Neuron (in vitro differentiated cells): ENCODE data around the gene IL22.

Experiments
- H2AFZ ChIP-seq: one replicate; pipeline ENCODE4 v1.6.1; 2013; ENCODE audit warnings: low read depth, mild to moderate bottlenecking, inconsistent platforms, low read length, moderate library complexity
- H3K27me3 ChIP-seq: one replicate; pipeline ENCODE4 v1.6.1; 2013; ENCODE audit warnings: low read length; ENCODE audit not compliant: insufficient read depth
- H3K36me3 ChIP-seq: one replicate; pipeline ENCODE4 v1.6.1; 2013; ENCODE audit warnings: low read length; ENCODE audit not compliant: insufficient read depth
- H3K4me1 ChIP-seq: one replicate; pipeline ENCODE4 v1.6.1; 2013; ENCODE audit warnings: low read length; ENCODE audit not compliant: insufficient read depth
- H3K4me3 ChIP-seq: 2 replicates; pipeline ENCODE4 v1.5.1; 2013; ENCODE audit warnings: mild to moderate bottlenecking, low read length, moderate library complexity
- H3K9me3 ChIP-seq: one replicate; pipeline ENCODE4 v1.6.1; 2013; ENCODE audit warnings: low read length

IL22 gene

DNA sequence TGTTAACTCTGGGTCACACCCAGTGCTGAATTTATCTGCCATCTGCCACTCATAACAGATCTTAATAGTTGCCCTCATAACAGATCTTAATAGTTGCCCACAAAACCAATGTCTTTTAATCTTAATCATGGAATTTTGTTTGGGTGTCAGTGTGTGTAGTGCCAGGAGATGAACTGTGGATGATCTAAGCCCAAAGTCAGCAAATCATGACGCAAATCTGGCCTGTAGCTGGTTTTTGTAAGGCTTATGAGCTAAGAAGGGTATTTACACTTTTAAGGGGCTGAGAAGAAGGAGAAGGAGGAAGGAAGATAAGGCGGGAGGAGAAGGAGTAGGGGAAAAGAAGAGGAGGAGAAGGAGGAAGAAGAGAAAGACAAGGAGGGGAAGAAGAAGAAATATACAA is 17.8 kb downstream of the IL22 start:
- no peak overlapping the region for H2AFZ ChIP-seq
- H3K36me3 ChIP-seq = no peaks in the 10 kb centered on the region
- H3K9me3 ChIP-seq = no peaks in the 10 kb centered on the region
- peaks cover 3% of the 10 kb centered on the region for H3K27me3 ChIP-seq
- H3K4me1 ChIP-seq = peaks cover 11% of the 10 kb centered on the region
- H3K4me3 ChIP-seq = no peak overlapping the region

DNA sequence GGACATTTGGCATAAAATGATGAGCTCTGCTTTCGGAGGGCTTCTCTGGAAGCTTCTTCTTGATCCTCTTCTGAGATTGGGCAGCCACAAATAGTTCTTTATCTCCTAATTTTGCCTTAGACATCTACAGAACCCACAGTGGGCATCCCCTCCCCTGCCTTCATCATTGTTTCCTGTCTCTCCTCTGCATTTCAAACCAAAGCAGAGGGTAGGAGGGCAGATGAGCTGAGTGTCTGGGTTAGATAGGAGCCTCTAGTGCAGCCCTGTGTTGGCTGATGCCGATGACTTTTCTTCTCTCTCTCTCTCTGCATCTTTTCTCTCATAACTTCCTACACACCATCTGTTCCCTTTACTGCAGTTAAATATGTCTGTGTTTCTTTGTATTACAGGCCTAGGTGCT is 19.3 kb downstream of the IL22 start:
- Histone ChIP-seq H2AFZ (no peak overlapping the region), H3K9me3 (no peaks in the 10 kb centered on the region), H3K27me3 (peaks cover 5% of the 10 kb centered on the region), H3K36me3 (no peaks in the 10 kb centered on the region), H3K4me1 (peaks cover 6% of the 10 kb centered on the region), H3K4me3 (no peak overlapping the region)

DNA sequence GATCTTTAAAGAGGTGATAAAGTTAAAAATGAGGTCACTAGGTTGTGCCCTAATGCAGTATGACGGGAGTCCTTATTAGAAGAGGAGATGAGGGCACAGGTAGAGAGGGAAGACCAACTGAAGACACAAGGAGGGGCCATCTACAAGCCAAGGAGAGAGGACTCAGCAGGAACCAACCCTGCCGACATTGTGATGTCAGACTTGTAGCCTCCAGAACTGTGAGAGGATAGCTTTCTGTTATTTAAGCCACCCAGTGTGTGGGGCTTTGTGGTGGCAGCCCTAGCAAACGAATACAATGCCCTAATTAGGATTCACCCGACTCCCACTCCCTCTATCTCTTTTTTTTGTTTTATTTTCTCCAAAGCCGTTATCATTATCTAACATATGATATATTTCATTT is 19.9 kb downstream of the IL22 start:
- Histone ChIP-seq H3K9me3 (no peaks in the 10 kb centered on the region), H3K4me1 (peaks cover 6% of the 10 kb centered on the region), H3K36me3 (no peaks in the 10 kb centered on the region), H3K27me3 (peaks cover 5% of the 10 kb centered on the region), H3K4me3 (no peak overlapping the region), H2AFZ (no peak overlapping the region)

DNA sequence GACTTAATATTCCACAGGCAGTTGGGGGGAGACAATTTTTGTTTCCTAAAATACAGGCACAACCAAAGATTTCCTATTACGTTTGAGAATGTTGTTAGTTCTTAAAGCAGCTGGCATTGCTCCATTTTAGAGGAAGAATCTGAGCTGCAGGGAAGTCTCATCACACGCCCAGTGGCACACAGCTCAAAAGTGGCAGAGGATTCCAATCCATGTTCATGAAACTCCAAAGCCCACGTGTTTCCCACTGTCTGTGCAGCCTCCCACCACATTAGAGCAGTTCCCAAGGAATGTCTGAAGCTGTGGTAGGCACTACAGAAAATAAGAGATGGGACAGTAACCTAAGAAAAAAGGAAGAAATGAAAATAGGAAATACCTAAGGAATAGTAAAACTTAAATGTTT is 21.7 kb downstream of the IL22 start:
- Histone ChIP-seq H3K9me3 (no peaks in the 10 kb centered on the region), H2AFZ (no peak overlapping the region), H3K4me3 (no peak overlapping the region), H3K4me1 (no peaks in the 10 kb centered on the region), H3K36me3 (no peaks in the 10 kb centered on the region), H3K27me3 (peaks cover 5% of the 10 kb centered on the region)

DNA sequence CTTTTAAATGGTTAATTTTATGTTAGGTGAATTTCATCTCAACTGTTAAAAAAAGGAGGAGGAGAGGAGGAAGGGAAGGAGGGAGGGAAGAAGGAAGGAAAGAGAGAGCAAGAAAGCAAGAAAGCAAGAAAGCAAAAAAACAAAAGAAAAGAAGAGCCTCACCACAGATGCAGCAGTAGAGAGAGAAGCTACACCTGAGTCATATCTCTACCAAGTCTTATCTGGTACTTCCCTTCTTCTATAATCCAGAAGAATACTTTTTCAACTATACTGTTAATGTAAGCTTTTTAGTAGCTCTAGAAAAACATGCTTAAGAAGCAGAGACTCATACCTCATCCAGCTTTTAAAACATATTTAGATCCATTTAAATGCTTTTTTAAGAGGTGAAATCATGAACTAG is 22.2 kb downstream of the IL22 start:
- Histone ChIP-seq H3K9me3 (no peaks in the 10 kb centered on the region), H2AFZ (no peak overlapping the region), H3K4me3 (no peak overlapping the region), H3K4me1 (no peaks in the 10 kb centered on the region), H3K36me3 (no peaks in the 10 kb centered on the region), H3K27me3 (peaks cover 5% of the 10 kb centered on the region)

DNA sequence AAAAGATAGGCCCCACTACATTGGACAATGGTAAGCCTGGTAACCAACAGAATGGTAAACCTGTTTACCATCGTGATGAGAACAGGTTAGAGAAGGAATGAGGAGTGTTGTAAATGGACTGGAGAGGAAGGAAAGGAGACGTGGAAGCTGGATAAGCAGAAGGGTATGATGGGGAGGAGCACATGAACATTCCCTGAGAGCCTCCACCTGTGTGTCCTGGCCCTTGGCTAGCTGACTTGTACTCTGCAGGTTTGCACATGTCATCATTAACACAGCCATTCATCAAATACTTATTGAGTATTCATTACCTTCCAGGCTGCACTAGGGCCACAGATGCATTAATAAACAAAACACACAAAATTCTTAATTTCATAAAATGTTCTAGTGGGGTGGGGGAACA is 23.4 kb downstream of the IL22 start:
- Histone ChIP-seq H2AFZ (no peak overlapping the region), H3K4me1 (no peaks in the 10 kb centered on the region), H3K36me3 (no peaks in the 10 kb centered on the region), H3K9me3 (no peaks in the 10 kb centered on the region), H3K4me3 (no peak overlapping the region), H3K27me3 (peaks cover 5% of the 10 kb centered on the region)

DNA sequence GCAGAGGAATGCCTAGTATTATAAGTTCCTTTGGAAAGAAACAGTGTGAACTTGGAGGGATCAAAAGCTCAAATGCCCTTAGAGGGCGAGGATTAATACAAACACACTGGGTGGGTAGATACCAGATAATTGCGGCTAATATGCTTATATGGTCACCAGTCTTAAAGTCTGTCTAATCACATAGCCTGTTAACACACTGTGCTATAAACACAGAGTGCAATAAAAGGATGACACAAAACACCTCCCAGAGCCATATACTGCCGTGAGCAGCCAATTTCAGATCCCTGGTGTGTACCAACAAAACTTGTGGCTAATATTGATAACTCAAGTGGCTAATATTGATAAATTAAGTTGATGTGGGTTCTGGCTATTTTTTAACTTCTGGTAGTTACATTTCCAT is 26.0 kb downstream of the IL22 start:
- H3K27me3 ChIP-seq = peaks cover 2% of the 10 kb centered on the region
- no peak overlapping the region for H3K4me3 ChIP-seq
- no peak overlapping the region for H2AFZ ChIP-seq
- H3K4me1 ChIP-seq = no peaks in the 10 kb centered on the region
- H3K36me3 ChIP-seq = no peaks in the 10 kb centered on the region
- H3K9me3 ChIP-seq = no peaks in the 10 kb centered on the region

DNA sequence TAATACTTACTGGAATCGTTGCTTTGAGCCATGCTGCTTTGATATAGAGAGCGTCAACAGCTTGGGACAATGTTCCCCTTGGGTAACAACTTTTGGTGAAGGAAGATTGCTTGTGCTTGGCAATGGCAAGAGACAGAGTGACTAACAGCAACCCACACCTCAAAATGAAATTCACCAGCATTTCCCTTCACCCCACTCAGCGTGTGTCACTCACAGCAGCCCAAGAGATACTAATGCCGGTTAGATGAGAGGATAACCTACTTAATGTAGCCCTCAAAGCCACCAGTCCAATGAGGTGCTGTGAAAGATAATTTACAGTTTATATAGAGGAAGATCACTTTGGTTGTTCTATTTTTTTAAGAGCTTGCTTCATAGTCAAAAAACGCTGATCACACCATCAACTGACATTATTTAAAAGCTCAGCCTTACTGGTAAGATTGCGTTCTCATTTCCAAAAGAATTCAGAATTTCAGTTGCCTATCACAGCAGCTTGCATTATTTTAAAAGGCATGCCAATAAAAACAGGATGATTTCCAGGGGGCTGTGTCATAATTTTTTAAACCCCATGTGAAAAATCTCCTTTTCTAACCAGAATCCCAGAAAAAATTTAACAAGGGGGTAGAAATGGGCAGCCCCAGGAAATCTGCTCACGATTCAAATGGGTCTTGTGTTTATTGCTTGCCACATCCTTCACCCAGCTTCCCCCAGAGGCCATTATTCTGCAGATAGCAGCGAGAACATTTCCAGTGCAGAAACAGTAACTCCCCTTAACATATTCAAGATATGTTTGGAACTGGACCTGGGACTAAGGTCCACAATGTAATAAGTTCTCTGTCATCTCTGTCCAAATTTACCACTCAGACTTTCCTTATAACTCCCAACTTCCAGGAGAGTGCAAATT is 27.6 kb downstream of the IL22 start, which contains the start of gene IL26:
TSS of gene IL26 (minus strand) at position 235 of the 901 bp plus-strand sequence. CDS start at position 181, 54 bp downstream.
- Histone ChIP-seq H3K9me3 (no peaks in the 10 kb centered on the region), H3K4me1 (no peaks in the 10 kb centered on the region), H3K36me3 (no peaks in the 10 kb centered on the region), H3K4me3 (no peak within 1 kb of the TSS), H3K27me3 (peaks cover 2% of the 10 kb centered on the region), H2AFZ (no peak within 1 kb of the TSS)

DNA sequence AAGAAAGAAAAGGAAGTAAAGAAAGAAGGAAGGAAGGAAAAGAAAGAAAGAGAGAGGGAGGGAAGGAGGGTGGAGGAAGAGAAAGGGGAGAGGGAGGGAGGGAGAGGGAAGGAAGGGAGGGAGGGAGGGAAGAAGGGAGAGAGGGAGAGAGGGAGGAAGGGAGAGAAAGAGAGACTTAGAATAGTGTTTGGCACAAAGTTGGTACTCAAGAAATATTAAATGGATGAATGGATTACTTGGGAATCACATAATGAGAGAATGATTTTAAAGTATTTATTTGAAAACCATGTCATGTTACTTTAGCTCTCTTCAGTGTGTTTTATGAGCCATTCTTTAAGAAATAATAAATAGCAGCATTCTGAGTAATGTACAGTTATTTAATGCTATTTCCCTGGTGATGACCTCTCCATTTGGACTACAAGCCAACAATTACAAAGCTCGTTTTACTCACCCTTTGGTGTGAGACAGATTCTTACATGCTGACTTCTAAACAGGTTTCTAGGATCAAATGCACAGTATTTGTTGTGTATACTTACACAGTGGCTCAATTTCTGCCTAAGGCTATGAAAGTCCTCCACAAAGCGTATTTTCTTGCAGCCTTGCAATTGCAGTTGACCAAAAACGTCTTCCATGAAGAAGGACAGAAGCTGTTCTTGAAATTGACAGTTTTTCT is 28.7 kb downstream of the IL22 start:
- no peaks in the 10 kb centered on the region for H3K9me3 ChIP-seq
- no peaks in the 10 kb centered on the region for H3K36me3 ChIP-seq
- H3K27me3 ChIP-seq = no peaks in the 10 kb centered on the region
- H3K4me1 ChIP-seq = no peaks in the 10 kb centered on the region
- H3K4me3 ChIP-seq = no peak overlapping the region
- no peak overlapping the region for H2AFZ ChIP-seq

DNA sequence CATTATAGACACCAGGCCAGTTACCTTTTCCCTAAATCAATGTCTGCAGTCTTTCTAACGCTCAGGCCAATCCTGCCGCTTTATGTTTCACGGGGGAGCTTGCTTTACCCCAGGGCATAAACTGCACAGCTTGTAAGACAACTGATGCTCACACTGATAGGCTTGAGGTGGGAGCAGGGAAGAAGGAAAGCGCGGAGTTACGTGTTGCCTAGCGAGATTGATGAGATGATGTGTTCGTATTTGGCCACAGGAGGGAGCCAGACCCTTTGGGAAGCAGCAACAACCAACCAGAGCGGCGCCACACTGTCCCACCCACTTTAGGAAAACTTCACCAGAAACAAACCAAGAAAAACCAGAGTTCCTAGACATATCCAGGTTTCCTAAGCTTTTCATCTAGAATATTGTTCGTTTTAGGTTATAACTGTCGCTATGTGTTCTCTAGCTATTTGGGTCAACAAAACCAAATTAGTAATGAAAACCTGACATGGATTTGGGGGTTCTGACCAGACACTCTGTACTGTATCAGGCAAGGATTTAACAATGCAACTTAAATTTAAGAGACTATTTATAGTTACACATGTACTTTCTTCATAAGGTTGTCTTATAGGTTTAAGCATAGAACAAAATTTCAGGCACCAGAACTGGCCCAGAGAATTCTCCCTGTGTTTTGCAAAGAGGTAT is 30.2 kb downstream of the IL22 start:
- Histone ChIP-seq H3K4me1 (no peaks in the 10 kb centered on the region), H2AFZ (no peak overlapping the region), H3K4me3 (no peak overlapping the region), H3K9me3 (no peaks in the 10 kb centered on the region), H3K27me3 (no peaks in the 10 kb centered on the region), H3K36me3 (no peaks in the 10 kb centered on the region)

DNA sequence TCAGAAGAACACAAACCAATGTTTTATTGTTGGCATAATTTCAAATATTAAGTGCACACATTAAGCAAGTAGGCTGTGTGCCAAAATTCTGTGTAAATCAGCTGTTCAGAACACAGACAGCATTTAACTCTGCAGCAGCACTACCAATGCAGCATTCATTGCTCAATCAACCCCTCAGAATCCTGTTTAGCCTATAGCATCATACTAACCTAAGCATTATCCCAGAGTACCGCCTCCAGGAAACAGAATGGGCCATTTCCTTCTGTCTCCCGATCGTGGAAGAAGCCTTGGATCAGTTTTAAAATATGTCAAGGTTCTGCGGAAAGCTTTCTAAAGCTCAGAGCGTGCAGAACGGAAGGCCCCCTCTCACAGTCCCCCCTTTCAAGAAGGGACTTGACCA is 31.1 kb downstream of the IL22 start:
- no peaks in the 10 kb centered on the region for H3K9me3 ChIP-seq
- no peaks in the 10 kb centered on the region for H3K36me3 ChIP-seq
- no peak overlapping the region for H3K4me3 ChIP-seq
- H3K27me3 ChIP-seq = no peaks in the 10 kb centered on the region
- H2AFZ ChIP-seq = no peak overlapping the region
- no peaks in the 10 kb centered on the region for H3K4me1 ChIP-seq

DNA sequence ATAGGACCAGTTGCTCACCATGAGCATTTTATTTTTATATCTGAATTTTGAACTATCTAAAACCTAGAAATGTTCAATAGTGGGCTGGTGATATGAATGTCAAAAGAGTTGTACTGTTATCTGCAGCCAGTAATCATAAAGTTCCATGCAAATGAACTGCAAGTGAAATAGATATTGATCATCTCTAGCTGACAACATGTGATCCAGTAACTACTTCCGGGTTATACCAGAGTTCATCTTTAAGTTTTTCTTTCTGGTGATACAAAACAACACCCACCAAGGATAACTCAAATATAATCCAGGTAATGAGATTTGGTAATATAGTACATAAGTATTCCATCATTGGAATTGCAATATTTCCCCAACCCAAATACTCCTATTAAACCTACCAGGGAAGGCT is 31.9 kb downstream of the IL22 start:
- Histone ChIP-seq H3K4me3 (no peak overlapping the region), H3K9me3 (no peaks in the 10 kb centered on the region), H3K36me3 (no peaks in the 10 kb centered on the region), H3K4me1 (no peaks in the 10 kb centered on the region), H2AFZ (no peak overlapping the region), H3K27me3 (no peaks in the 10 kb centered on the region)

DNA sequence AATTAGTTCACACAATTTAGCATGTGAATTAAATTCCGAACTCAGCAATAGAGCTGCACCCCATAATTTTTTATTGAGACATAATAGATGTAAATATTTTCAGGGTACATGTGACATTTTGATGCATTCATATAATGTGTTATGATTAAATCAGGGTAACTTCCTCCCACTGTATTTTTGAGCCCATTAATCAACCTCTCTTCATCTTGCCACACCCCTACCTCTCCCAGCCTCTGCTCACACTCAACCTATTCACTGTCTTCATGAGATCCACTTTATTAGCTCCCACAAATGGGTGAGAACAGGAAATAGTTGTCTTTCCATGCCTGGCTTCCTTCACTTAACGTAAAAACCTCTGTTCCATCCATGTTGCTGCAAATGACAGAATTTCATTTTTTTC is 42.5 kb downstream of the IL22 start:
- H3K36me3 ChIP-seq = no peaks in the 10 kb centered on the region
- H3K9me3 ChIP-seq = no peaks in the 10 kb centered on the region
- no peaks in the 10 kb centered on the region for H3K4me1 ChIP-seq
- no peak overlapping the region for H3K4me3 ChIP-seq
- H2AFZ ChIP-seq = no peak overlapping the region
- H3K27me3 ChIP-seq = no peaks in the 10 kb centered on the region
